IMR-90 (cell line): ENCODE results near the gene HOXC5. TPM values are rescaled to one million over a fixed set of nuclear protein-coding genes. Genes with fewer than 3 reads are reported as not detected.
A peak's percentile ranks its signal among the peaks of the same experiment; 100 is the strongest.

Source experiments
- ATAC-seq: fragments of 200-7000 bp; cut with Tn5 transposase; 2 replicates; pipeline ENCODE4 v1.9.1; 2020; ENCODE audit warnings: low read depth, mild to moderate bottlenecking, moderate library complexity
- BruUV-seq: library from RNA; stranded (reverse); fragments of 400-500 nt; replicated peaks from 2 replicates; lab custom pipeline; 2021; lab: Mats Ljungman, UMichigan
- CTCF ChIA-PET: fragments of 300-600 bp; formaldehyde crosslinking; extraction: SDS; loops from one replicate; lab custom pipeline; 2021; ENCODE audit warnings: antibody characterized with exemption; lab: Yijun Ruan, JAX
- POLR2A ChIA-PET: fragments of 300-600 bp; sonication (Branson Sonifier 250); formaldehyde crosslinking; loops from one replicate; lab custom pipeline; 2022; ENCODE audit warnings: antibody characterized with exemption; ENCODE audit not compliant: unreplicated experiment; lab: Charles Lee
- DNase-seq: peaks from one replicate; pipeline ENCODE4 v3.0.0; 2013
- H2AFZ ChIP-seq: replicated peaks from 2 replicates; pipeline ENCODE3; 2013; ENCODE audit warnings: low read length, mild to moderate bottlenecking; ENCODE audit not compliant: poor library complexity
- H2AK5ac ChIP-seq: 2 replicates; pipeline ENCODE4 v1.6.1; 2013; ENCODE audit warnings: low read depth, low read length, inconsistent platforms
- H2AK9ac ChIP-seq: replicated peaks from 2 replicates; pipeline ENCODE3; 2013; ENCODE audit warnings: mild to moderate bottlenecking, low read depth, low read length, moderate library complexity; ENCODE audit not compliant: poor library complexity
- H2BK120ac ChIP-seq: 2 replicates; pipeline ENCODE4 v1.6.1; 2013; ENCODE audit warnings: low read depth, low read length, inconsistent platforms
- H2BK15ac ChIP-seq: 3 replicates; pipeline ENCODE4 v1.6.1; 2013; ENCODE audit warnings: low read depth, low read length, inconsistent platforms
- H2BK20ac ChIP-seq: 2 replicates; pipeline ENCODE4 v1.6.1; 2013; ENCODE audit warnings: low read depth, mild to moderate bottlenecking, inconsistent platforms, low read length, moderate library complexity
- H2BK5ac ChIP-seq: 2 replicates; pipeline ENCODE4 v1.6.1; 2013; ENCODE audit warnings: mild to moderate bottlenecking, low read depth, low read length, inconsistent platforms; ENCODE audit not compliant: poor library complexity, severe bottlenecking
- H3K14ac ChIP-seq: replicated peaks from 2 replicates; pipeline ENCODE4 v1.6.1; 2013; ENCODE audit warnings: low read depth, low read length, inconsistent platforms
- H3K18ac ChIP-seq: 2 replicates; pipeline ENCODE4 v1.6.1; 2013; ENCODE audit warnings: low read depth, low read length, control low read depth
- H3K23ac ChIP-seq: 2 replicates; pipeline ENCODE4 v1.6.1; 2013; ENCODE audit warnings: low read depth, low read length, inconsistent platforms
- H3K27ac ChIP-seq: 2 replicates; pipeline ENCODE4 v1.5.1; 2013; ENCODE audit warnings: mild to moderate bottlenecking, control low read depth, low read length; ENCODE audit not compliant: insufficient read depth
- H3K27me3 ChIP-seq: 2 replicates; pipeline ENCODE4 v1.6.1; 2013; ENCODE audit warnings: low read length; ENCODE audit not compliant: control insufficient read depth, insufficient read depth
- H3K36me3 ChIP-seq: 2 replicates; pipeline ENCODE4 v1.6.1; 2013; ENCODE audit warnings: low read length, mixed read lengths; ENCODE audit not compliant: control insufficient read depth, insufficient read depth
- H3K4ac ChIP-seq: 2 replicates; pipeline ENCODE4 v1.6.1; 2013; ENCODE audit warnings: low read depth, low read length, inconsistent platforms
- H3K4me1 ChIP-seq: 2 replicates; pipeline ENCODE4 v1.6.1; 2013; ENCODE audit warnings: low read length, mixed read lengths; ENCODE audit not compliant: control insufficient read depth, insufficient read depth
- H3K4me2 ChIP-seq: 2 replicates; pipeline ENCODE4 v1.6.1; 2013; ENCODE audit warnings: low read depth, mild to moderate bottlenecking, control low read depth, low read length, moderate library complexity
- H3K4me3 ChIP-seq: 2 replicates; pipeline ENCODE4 v1.5.1; 2013; ENCODE audit warnings: low read depth, mild to moderate bottlenecking, control low read depth, low read length, moderate library complexity; ENCODE audit not compliant: insufficient read depth
- H3K56ac ChIP-seq: 2 replicates; pipeline ENCODE4 v1.6.1; 2013; ENCODE audit warnings: low read length, inconsistent platforms; ENCODE audit not compliant: insufficient read depth; ENCODE audit errors: extremely low read depth
- H3K79me1 ChIP-seq, 2 experiments: 2 replicates each; pipeline ENCODE4 v1.6.1; 2013; ENCODE audit warnings: low read length in 2 of 2, inconsistent platforms in 1 of 2, low read depth in 1 of 2
- H3K9ac ChIP-seq: 2 replicates; pipeline ENCODE4 v1.6.1; 2013; ENCODE audit warnings: low read depth, low read length, control low read depth
- H3K9me1 ChIP-seq: 2 replicates; pipeline ENCODE4 v1.6.1; 2013; ENCODE audit warnings: low read length, inconsistent platforms; ENCODE audit not compliant: insufficient read depth
- H3K9me3 ChIP-seq: 2 replicates; pipeline ENCODE4 v1.6.1; 2013; ENCODE audit warnings: low read length; ENCODE audit not compliant: control insufficient read depth, insufficient read depth
- H4K20me1 ChIP-seq: 2 replicates; pipeline ENCODE4 v1.6.1; 2013; ENCODE audit warnings: low read length, inconsistent platforms; ENCODE audit not compliant: insufficient read depth
- H4K5ac ChIP-seq: 2 replicates; pipeline ENCODE4 v1.6.1; 2013; ENCODE audit warnings: mild to moderate bottlenecking, low read depth, low read length, control low read depth
- H4K8ac ChIP-seq, 2 experiments: 2 replicates each; pipeline ENCODE4 v1.6.1; 2013; ENCODE audit warnings: low read depth in 2 of 2, low read length in 2 of 2, control low read depth in 1 of 2, inconsistent platforms in 1 of 2
- H4K91ac ChIP-seq: 2 replicates; pipeline ENCODE4 v1.6.1; 2013; ENCODE audit warnings: low read depth, low read length, inconsistent platforms; ENCODE audit not compliant: insufficient read depth
- BHLHE40 ChIP-seq: fragments of 150-350 bp; IDR thresholded peaks from 2 replicates; pipeline ENCODE4 v1.6.1; 2016; ENCODE audit warnings: mild to moderate bottlenecking, low read depth, low read length
- CEBPB ChIP-seq: IDR thresholded peaks from 2 replicates; pipeline ENCODE4 v1.6.1; 2012; ENCODE audit warnings: low read depth, low read length, improper control_type of control experiment
- CHD1 ChIP-seq: IDR thresholded peaks from 2 replicates; pipeline ENCODE4 v1.6.1; 2012; ENCODE audit warnings: low read depth, low read length, improper control_type of control experiment
- FOS ChIP-seq: fragments of 150-350 bp; IDR thresholded peaks from 2 replicates; pipeline ENCODE4 v1.6.1; 2016; ENCODE audit warnings: low read depth, low read length
- MAFK ChIP-seq: IDR thresholded peaks from 2 replicates; pipeline ENCODE4 v1.6.1; 2012; ENCODE audit warnings: low read depth, low read length, improper control_type of control experiment
- MAZ ChIP-seq: IDR thresholded peaks from 2 replicates; pipeline ENCODE4 v1.6.1; 2012; ENCODE audit warnings: low read depth, mild to moderate bottlenecking, low read length, improper control_type of control experiment, moderate library complexity, borderline replicate concordance
- POLR2A ChIP-seq: IDR thresholded peaks from 2 replicates; pipeline ENCODE4 v1.6.1; 2012; ENCODE audit warnings: mild to moderate bottlenecking, low read depth, low read length
- RAD21 ChIP-seq: IDR thresholded peaks from 2 replicates; pipeline ENCODE4 v1.6.1; 2012; ENCODE audit warnings: low read length, improper control_type of control experiment
- RCOR1 ChIP-seq: IDR thresholded peaks from 2 replicates; pipeline ENCODE4 v1.6.1; 2012; ENCODE audit warnings: mild to moderate bottlenecking, low read length, improper control_type of control experiment; ENCODE audit not compliant: insufficient replicate concordance
- RFX5 ChIP-seq: IDR thresholded peaks from 2 replicates; pipeline ENCODE4 v1.8.0; 2012; ENCODE audit warnings: low read depth, mild to moderate bottlenecking, low read length, moderate library complexity
- WGBS, 2 experiments: methylation state at CpG; one replicate each; pipeline versions ENCODE4 v1.1.5 to v1.1.7; 2013; ENCODE audit warnings: missing lambda C conversion rate in 2 of 2; ENCODE audit not compliant: insufficient read length in 1 of 2; ENCODE audit errors: extremely low coverage in 2 of 2; 5-methylcytosine and 5-hydroxymethylcytosine counted together
- dilution Hi-C: fragments of 300-500 bp; cut with HindIII; formaldehyde crosslinking; loops from one replicate; pipeline ENCODE4 v1.14.3; 2018; ENCODE audit warnings: low sequenced_read_pairs; ENCODE audit not compliant: unreplicated experiment
- in situ Hi-C: fragments of 300-500 bp; cut with MboI; formaldehyde crosslinking; loops from 3 replicates; pipeline ENCODE4 v1.14.3; 2019; ENCODE audit warnings: low sequenced_read_pairs, inconsistent platforms, mixed read lengths
- intact Hi-C: fragments of 100-400 bp; cut with micrococcal nuclease; formaldehyde crosslinking; loops from 2 replicates; pipeline ENCODE4 v1.10.0; 2022
- polyA plus RNA-seq, 3 experiments: library from polyadenylated mRNA; depleted of rRNA; stranded (reverse); fragments of >200 nt; gene quantifications; 2 replicates each; pipeline ENCODE4 v1.2.3, GENCODE V29; 2012; ENCODE audit warnings: low replicate concordance in 1 of 3
- total RNA-seq: library from RNA; depleted of rRNA; stranded (reverse); fragments of >200 nt; gene quantifications from 2 replicates; pipeline ENCODE4 v1.2.3, GENCODE V29; 2012
- TF ChIP-seq, protein P1 (sequence below): fragments of 150-350 bp; IDR thresholded peaks from 2 replicates; pipeline ENCODE4 v1.6.1; 2016; ENCODE audit warnings: low read depth, mild to moderate bottlenecking, low read length, moderate library complexity, borderline replicate concordance
- TF ChIP-seq, protein P2 (sequence below): conservative IDR thresholded peaks from 2 replicates; pipeline ENCODE4 v1.5.1; 2012; ENCODE audit warnings: mild to moderate bottlenecking, low read depth, low read length, improper control_type of control experiment

Gene HOXC5
- total and polyA plus RNA-seq, 2 of the 4 experiments (the other 2 are of a cell fraction) = not detected

DNA sequence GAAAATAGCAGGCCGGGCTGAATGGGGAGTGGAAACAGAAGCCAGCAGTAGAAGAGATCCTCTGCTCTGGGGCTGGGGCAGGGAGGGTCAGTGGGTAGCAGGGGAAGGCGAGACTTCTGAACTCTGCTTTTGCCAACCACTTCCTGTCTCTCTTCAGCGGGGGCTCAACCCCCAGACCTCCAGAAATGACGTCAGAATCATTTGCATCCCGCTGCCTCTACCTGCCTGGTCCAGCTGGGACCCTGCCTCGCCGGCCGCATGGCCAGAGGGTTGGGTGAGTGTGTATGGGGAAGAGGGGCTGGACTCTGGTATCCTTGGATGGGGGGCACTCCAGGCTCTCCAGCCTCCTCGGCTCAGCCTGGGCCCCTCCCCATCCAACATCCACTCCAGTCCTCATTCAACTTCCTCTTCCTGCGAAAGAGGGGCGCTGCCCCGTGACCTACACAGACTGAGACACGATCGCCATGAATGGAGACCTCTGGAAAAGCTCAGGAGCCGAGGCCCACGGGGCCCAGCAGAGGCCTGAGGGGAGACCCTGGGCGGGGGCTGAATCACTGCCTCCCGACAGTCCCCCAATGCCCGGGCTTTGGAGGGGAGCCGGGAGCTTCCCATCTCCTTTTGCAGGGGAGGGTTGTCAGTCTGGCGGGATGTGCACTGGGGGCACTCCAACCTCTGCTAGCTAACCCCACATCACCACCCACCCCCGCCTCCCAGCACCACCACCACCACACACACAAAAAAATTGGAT is 20.3 kb downstream of the HOXC5 start:
- H3K4me3 ChIP-seq = peak overlapping the region; percentile 15; the same call in 1 of the 2 replicates
- H4K20me1 ChIP-seq = no peaks in the 10 kb centered on the region
- H3K27ac ChIP-seq = no peak overlapping the region
- H2BK20ac ChIP-seq = no peak overlapping the region
- no TSS peak for BruUV-seq
- no peak overlapping the region for H4K8ac ChIP-seq
- TF ChIP-seq MAFK = no peak
- TF ChIP-seq RAD21 = no peak
- TF ChIP-seq RFX5 = no peak
- TF ChIP-seq MAZ = no peak
- TF ChIP-seq, protein P1, sequence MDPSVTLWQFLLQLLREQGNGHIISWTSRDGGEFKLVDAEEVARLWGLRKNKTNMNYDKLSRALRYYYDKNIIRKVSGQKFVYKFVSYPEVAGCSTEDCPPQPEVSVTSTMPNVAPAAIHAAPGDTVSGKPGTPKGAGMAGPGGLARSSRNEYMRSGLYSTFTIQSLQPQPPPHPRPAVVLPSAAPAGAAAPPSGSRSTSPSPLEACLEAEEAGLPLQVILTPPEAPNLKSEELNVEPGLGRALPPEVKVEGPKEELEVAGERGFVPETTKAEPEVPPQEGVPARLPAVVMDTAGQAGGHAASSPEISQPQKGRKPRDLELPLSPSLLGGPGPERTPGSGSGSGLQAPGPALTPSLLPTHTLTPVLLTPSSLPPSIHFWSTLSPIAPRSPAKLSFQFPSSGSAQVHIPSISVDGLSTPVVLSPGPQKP = no peak
- TF ChIP-seq CHD1 = no peak
- TF ChIP-seq POLR2A = no peak
- TF ChIP-seq FOS = no peak
- TF ChIP-seq RCOR1 = no peak
- TF ChIP-seq, protein P2, sequence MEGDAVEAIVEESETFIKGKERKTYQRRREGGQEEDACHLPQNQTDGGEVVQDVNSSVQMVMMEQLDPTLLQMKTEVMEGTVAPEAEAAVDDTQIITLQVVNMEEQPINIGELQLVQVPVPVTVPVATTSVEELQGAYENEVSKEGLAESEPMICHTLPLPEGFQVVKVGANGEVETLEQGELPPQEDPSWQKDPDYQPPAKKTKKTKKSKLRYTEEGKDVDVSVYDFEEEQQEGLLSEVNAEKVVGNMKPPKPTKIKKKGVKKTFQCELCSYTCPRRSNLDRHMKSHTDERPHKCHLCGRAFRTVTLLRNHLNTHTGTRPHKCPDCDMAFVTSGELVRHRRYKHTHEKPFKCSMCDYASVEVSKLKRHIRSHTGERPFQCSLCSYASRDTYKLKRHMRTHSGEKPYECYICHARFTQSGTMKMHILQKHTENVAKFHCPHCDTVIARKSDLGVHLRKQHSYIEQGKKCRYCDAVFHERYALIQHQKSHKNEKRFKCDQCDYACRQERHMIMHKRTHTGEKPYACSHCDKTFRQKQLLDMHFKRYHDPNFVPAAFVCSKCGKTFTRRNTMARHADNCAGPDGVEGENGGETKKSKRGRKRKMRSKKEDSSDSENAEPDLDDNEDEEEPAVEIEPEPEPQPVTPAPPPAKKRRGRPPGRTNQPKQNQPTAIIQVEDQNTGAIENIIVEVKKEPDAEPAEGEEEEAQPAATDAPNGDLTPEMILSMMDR = no peak
- TF ChIP-seq CEBPB = no peak
- no peak for TF ChIP-seq BHLHE40
- no peak overlapping the region for H3K18ac ChIP-seq
- H3K36me3 ChIP-seq = no peaks in the 10 kb centered on the region
- H3K14ac ChIP-seq = no peak overlapping the region
- no peaks in the 10 kb centered on the region for H3K9me3 ChIP-seq
- ChIA-PET CTCF (no interaction called here), POLR2A (interaction anchor here (1.0 kb wide), 1 partner anchor 121 kb away, joined by 3 read pairs; no protein-coding TSS in a partner anchor)
- in situ Hi-C loops = no loop called here
- no peak for ATAC-seq
- H4K5ac ChIP-seq = no peak overlapping the region
- H2AFZ ChIP-seq = peak overlapping the region; percentile 40
- peaks cover 75% of the 10 kb centered on the region for H3K27me3 ChIP-seq
- dilution Hi-C loops = no loop called here
- intact Hi-C loops = no loop called here
- H2AK9ac ChIP-seq = no peak overlapping the region
- H3K4me2 ChIP-seq = no peak overlapping the region
- H3K4ac ChIP-seq = no peak overlapping the region
- no peak overlapping the region for H3K9ac ChIP-seq
- H2BK15ac ChIP-seq = no peak overlapping the region
- no peak overlapping the region for H2BK5ac ChIP-seq
- H3K79me1 ChIP-seq = no peaks in the 10 kb centered on the region
- no peak overlapping the region for H2BK120ac ChIP-seq
- H3K56ac ChIP-seq = no peak overlapping the region
- no peak for DNase-seq
- WGBS, 2 experiments = 40% methylated on average over 1 of the region's 22 CpGs; no CpG with 5 or more reads in 1 of the 2 experiments
- no peak overlapping the region for H2AK5ac ChIP-seq
- no peak overlapping the region for H3K23ac ChIP-seq
- no peaks in the 10 kb centered on the region for H3K9me1 ChIP-seq
- no peaks in the 10 kb centered on the region for H3K4me1 ChIP-seq
- H4K91ac ChIP-seq = no peak overlapping the region
